Panc1 (cell line): ENCODE measurements around the gene ARTN. TPM values are rescaled to one million over a fixed set of nuclear protein-coding genes. Genes with fewer than 3 reads are reported as not detected.
A peak's percentile ranks its signal among the peaks of the same experiment; 100 is the strongest.

Source experiments
- ATAC-seq: fragments of 200-7000 bp; cut with Tn5 transposase; 2 replicates; pipeline ENCODE4 v1.9.1; 2020; ENCODE audit warnings: mild to moderate bottlenecking, moderate library complexity
- BruUV-seq: library from RNA; stranded (reverse); fragments of 400-500 nt; replicated peaks from 2 replicates; lab custom pipeline; 2021; lab: Mats Ljungman, UMichigan
- CTCF ChIA-PET: fragments of 300-600 bp; sonication (Branson Sonifier 250); formaldehyde crosslinking; loops from one replicate; lab custom pipeline; 2022; ENCODE audit warnings: antibody characterized with exemption; lab: Charles Lee
- POLR2A ChIA-PET: fragments of 300-600 bp; sonication (Branson Sonifier 250); formaldehyde crosslinking; loops from one replicate; lab custom pipeline; 2022; ENCODE audit warnings: antibody characterized with exemption; lab: Charles Lee
- DNase-seq: peaks from one replicate; pipeline ENCODE4 v3.0.0-alpha.2; 2010; ENCODE audit warnings: low read depth, low spot score
- H3K27ac ChIP-seq: 2 replicates; pipeline ENCODE4 v1.5.1; 2011; ENCODE audit warnings: mild to moderate bottlenecking, low read length, inconsistent platforms
- H3K27me3 ChIP-seq: fragments of 200-500 bp; sonication (Bioruptor generic); 2 replicates; pipeline ENCODE4 v1.6.0; 2014; ENCODE audit warnings: low read length, inconsistent platforms; ENCODE audit not compliant: control insufficient read depth, insufficient read depth
- H3K36me3 ChIP-seq: fragments of 200-500 bp; sonication (Bioruptor generic); 2 replicates; pipeline ENCODE4 v1.5.1; 2014; ENCODE audit warnings: inconsistent platforms, mild to moderate bottlenecking, low read length, moderate library complexity; ENCODE audit not compliant: control insufficient read depth, insufficient read depth
- H3K4me1 ChIP-seq: 2 replicates; pipeline ENCODE4 v1.5.1; 2011; ENCODE audit warnings: inconsistent platforms, mild to moderate bottlenecking, low read length, moderate library complexity; ENCODE audit not compliant: control insufficient read depth, insufficient read depth
- H3K4me3 ChIP-seq, 2 experiments: 2 replicates each; pipeline ENCODE4 v1.5.1; 2011 to 2012; ENCODE audit warnings: low read depth in 2 of 2, low read length in 2 of 2, mild to moderate bottlenecking in 2 of 2, inconsistent platforms in 1 of 2, moderate library complexity in 1 of 2
- H3K9me3 ChIP-seq: fragments of 200-500 bp; sonication (Bioruptor generic); 2 replicates; pipeline ENCODE4 v1.5.1; 2014; ENCODE audit warnings: low read depth, mild to moderate bottlenecking, inconsistent platforms, low read length, moderate library complexity; ENCODE audit not compliant: control insufficient read depth, insufficient read depth
- CTCF ChIP-seq: fragments of 450-650 bp; IDR thresholded peaks from 2 replicates; pipeline ENCODE4 v1.5.1; 2017; ENCODE audit warnings: mild to moderate bottlenecking
- REST ChIP-seq, 2 experiments: IDR thresholded peaks; 2 replicates each; pipeline ENCODE4 v1.6.1; 2011 to 2012; ENCODE audit warnings: low read depth in 2 of 2, control low read depth in 1 of 2, low read length in 1 of 2, mild to moderate bottlenecking in 1 of 2, moderate library complexity in 1 of 2; ENCODE audit not compliant: insufficient read depth in 1 of 2
- TCF7L2 ChIP-seq: IDR thresholded peaks from 2 replicates; pipeline ENCODE4 v1.6.1; 2011; ENCODE audit warnings: mild to moderate bottlenecking, low read depth, low read length, inconsistent platforms
- in situ Hi-C: cut with HindIII; loops from 2 replicates; pipeline ENCODE4 v1.10.0; 2016; ENCODE audit warnings: low sequenced_read_pairs, low pct_unique_long_range_greater_than_20kb
- intact Hi-C: fragments of 100-400 bp; cut with micrococcal nuclease; formaldehyde crosslinking; loops from one replicate; pipeline ENCODE4 v1.10.0; 2022; ENCODE audit not compliant: unreplicated experiment
- total RNA-seq: library from RNA; stranded (reverse); gene quantifications from one replicate; pipeline ENCODE4 v1.2.1, GENCODE V29; 2021; ENCODE audit not compliant: unreplicated experiment

Gene ARTN
- total RNA-seq, 1 experiment from 2014 or later, result 0.49 TPM

- Histone ChIP-seq H3K4me3 (no peak overlapping the region), H3K27ac (no peak overlapping the region), H3K9me3 (no peaks in the 10 kb centered on the region), H3K27me3 (no peaks in the 10 kb centered on the region), H3K4me1 (peaks cover 7% of the 10 kb centered on the region), H3K36me3 (no peaks in the 10 kb centered on the region)
- ChIA-PET POLR2A (no interaction called here), CTCF (no interaction called here)
- TF ChIP-seq CTCF, result no peak
- DNase-seq, result no peak
- in situ Hi-C loops (loop anchor here (25.0 kb wide), 1 partner anchor 164 kb away; no protein-coding TSS in a partner anchor), intact Hi-C loops (no loop called here)
- BruUV-seq, result no TSS peak
- ATAC-seq, result no peak
Measured at GRCh38 chr1:43925846-43926245, 7.8 kb upstream of the ARTN start.

- TSS peak; percentile 49 for BruUV-seq
- Histone ChIP-seq H3K36me3 (no peaks in the 10 kb centered on the region), H3K27me3 (no peaks in the 10 kb centered on the region), H3K4me1 (peaks cover 11% of the 10 kb centered on the region), H3K9me3 (no peaks in the 10 kb centered on the region), H3K4me3 (no peak overlapping the region), H3K27ac (peak overlapping the region; percentile 62)
- no peak for DNase-seq
- TF ChIP-seq REST (IDR thresholded peaks at IDR 0.05; ENCODE audit: insufficient read depth in 1 of 2, low read depth in 2 of 2, low read length in 1 of 2) (no peak), CTCF (peak; percentile 43; the same call in 1 of the 2 replicates), TCF7L2 (no peak)
- intact Hi-C loops (loop anchor here (10.0 kb wide), 1 partner anchor 406 kb away; no protein-coding TSS in a partner anchor), in situ Hi-C loops (loop anchor here (25.0 kb wide), 1 partner anchor 168 kb away; no protein-coding TSS in a partner anchor)
- POLR2A ChIA-PET, result interaction anchor here (0.6 kb wide), 1 partner anchor 207 kb away, joined by 7 read pairs; no protein-coding TSS in a partner anchor
- no peak; the same call in 1 of the 2 replicates for ATAC-seq
- CTCF ChIA-PET, result interaction anchor here (0.5 to 2.3 kb wide), 3 partner anchors 11 to 167 kb away, joined by 4 to 14 read pairs (median 7); no protein-coding TSS in a partner anchor
Measured at GRCh38 chr1:43930168-43930948, 3.2 kb upstream of the ARTN start.
